HG02759 (cell line): ENCODE data around the gene ATP10A.

Experiments used
- ATAC-seq: cut with Tn5 transposase; IDR thresholded peaks from one replicate; pipeline ENCODE4 v1.9.1; 2021; ENCODE audit warnings: mild to moderate bottlenecking, moderate library complexity; ENCODE audit not compliant: unreplicated experiment

Gene ATP10A

GRCh38 chr15:25689592-25689991 lies 173.5 kb downstream of the ATP10A start:
- no peak for ATAC-seq

GRCh38 chr15:25688166-25688565 lies 175.0 kb downstream of the ATP10A start:
- ATAC-seq = no peak

GRCh38 chr15:25687689-25688088 lies 175.4 kb downstream of the ATP10A start:
- no peak for ATAC-seq

GRCh38 chr15:25687276-25687675 lies 175.9 kb downstream of the ATP10A start:
- ATAC-seq = no peak

- ATAC-seq = no peak
Measured at GRCh38 chr15:25686780-25687179, 176.3 kb downstream of the ATP10A start.

- ATAC-seq = no peak
Measured at GRCh38 chr15:25684521-25685431, 178.4 kb downstream of the ATP10A start.

GRCh38 chr15:25683911-25684310 lies 179.2 kb downstream of the ATP10A start:
- no peak for ATAC-seq

GRCh38 chr15:25683415-25683814 lies 179.7 kb downstream of the ATP10A start:
- no peak for ATAC-seq

GRCh38 chr15:25682340-25682739 lies 180.8 kb downstream of the ATP10A start:
- no peak for ATAC-seq

GRCh38 chr15:25680686-25681025 lies 182.5 kb downstream of the ATP10A start:
- no peak for ATAC-seq

GRCh38 chr15:25679964-25680685 lies 183.0 kb downstream of the ATP10A start:
- no peak for ATAC-seq

GRCh38 chr15:25679492-25679891 lies 183.6 kb downstream of the ATP10A start:
- no peak for ATAC-seq

- ATAC-seq = no peak
Measured at GRCh38 chr15:25678500-25678855, 184.6 kb downstream of the ATP10A start.

GRCh38 chr15:25677719-25678499 lies 185.2 kb downstream of the ATP10A start:
- no peak for ATAC-seq

GRCh38 chr15:25676070-25676469 lies 187.1 kb downstream of the ATP10A start:
- ATAC-seq = no peak

GRCh38 chr15:25675396-25675795 lies 187.7 kb downstream of the ATP10A start:
- no peak for ATAC-seq

GRCh38 chr15:25674913-25675312 lies 188.2 kb downstream of the ATP10A start:
- no peak for ATAC-seq

GRCh38 chr15:25673972-25674371 lies 189.2 kb downstream of the ATP10A start:
- no peak for ATAC-seq

- ATAC-seq = no peak
Measured at GRCh38 chr15:25673351-25673750, 189.8 kb downstream of the ATP10A start.

- ATAC-seq = no peak
Measured at GRCh38 chr15:25671132-25671531, 192.0 kb downstream of the ATP10A start.

GRCh38 chr15:25670621-25671020 lies 192.5 kb downstream of the ATP10A start:
- ATAC-seq = no peak
